NCI-H146 (cell line): Measurements from ENCODE around the gene PTEN.
"Not testable (repeated sequence)": the region's sequence is repeated elsewhere in the genome, so short reads cannot be mapped to it uniquely, and the experiment has no call there.

ENCODE experiments used
- DNase-seq: peaks from one replicate; lab custom pipeline; 2025; lab: John Stamatoyannopoulos, UW

PTEN gene

DNA sequence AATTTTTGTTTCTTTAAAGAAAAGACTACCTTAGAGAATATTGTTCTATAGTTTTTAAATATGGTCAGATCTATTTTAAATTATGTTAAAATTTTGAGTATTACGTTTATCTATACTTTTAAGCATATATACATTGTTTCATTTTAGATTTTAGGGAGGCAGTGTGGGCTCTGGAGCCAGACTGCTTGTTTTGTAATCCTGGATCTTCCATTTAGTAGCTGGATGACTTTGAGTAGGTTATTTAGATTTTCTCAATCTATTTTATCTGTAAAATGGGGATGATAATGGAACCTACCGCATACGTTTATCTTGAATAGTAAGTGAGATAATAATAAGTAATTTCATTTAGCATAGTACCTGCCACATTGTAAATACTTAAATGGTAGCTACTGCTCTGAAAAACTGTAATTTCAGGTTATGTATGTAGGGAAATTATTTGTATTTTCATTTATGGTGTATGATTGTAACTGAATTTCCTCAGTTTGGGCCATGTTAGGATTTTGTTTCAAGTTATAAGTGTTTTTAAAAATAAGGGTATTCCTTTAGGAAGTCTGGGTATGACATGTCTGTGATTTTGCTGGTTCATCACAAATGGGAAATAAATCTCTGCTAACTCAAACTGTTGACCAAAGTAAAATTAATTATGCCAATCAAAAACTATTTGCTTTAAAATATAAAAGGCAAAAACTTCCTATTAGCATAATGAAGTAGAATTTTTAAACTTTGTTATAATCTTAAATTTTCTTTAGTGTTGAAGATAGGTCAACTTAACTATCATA is 6.5 kb downstream of the PTEN start:
- DNase-seq = no peak

GRCh38 chr10:87872828-87873227 is 9.4 kb downstream of the PTEN start:
- no peak for DNase-seq

GRCh38 chr10:87873656-87874055 is 10.2 kb downstream of the PTEN start:
- no peak for DNase-seq

DNA sequence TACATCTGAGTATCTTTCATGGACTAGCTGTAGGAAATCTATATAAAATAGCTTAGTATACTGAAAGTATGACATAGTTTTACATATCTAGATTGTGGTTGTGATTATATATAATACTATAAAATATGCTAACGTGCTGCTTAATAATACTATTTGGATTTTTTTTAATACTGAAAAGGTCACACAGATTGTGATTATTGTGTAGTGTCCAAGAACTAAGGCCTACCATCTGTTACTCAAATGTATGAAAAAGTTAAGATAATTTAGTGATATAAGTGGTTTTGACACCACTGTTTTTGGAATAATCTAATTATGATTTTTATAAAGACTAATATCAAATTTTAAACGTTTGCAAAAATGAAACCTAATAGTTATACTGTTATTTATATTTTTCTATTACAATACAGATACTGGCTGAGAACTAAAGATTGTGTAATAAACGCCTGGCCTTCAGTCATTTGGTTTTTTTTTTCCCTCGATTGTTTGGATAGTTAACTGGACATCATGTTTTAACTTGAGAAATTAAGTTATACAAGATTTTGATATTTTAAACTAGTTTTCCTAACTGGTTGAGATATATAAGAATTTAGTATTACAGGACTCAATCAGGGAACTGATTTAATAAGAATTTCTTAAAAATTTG is 12.6 kb downstream of the PTEN start:
- no peak for DNase-seq

DNA sequence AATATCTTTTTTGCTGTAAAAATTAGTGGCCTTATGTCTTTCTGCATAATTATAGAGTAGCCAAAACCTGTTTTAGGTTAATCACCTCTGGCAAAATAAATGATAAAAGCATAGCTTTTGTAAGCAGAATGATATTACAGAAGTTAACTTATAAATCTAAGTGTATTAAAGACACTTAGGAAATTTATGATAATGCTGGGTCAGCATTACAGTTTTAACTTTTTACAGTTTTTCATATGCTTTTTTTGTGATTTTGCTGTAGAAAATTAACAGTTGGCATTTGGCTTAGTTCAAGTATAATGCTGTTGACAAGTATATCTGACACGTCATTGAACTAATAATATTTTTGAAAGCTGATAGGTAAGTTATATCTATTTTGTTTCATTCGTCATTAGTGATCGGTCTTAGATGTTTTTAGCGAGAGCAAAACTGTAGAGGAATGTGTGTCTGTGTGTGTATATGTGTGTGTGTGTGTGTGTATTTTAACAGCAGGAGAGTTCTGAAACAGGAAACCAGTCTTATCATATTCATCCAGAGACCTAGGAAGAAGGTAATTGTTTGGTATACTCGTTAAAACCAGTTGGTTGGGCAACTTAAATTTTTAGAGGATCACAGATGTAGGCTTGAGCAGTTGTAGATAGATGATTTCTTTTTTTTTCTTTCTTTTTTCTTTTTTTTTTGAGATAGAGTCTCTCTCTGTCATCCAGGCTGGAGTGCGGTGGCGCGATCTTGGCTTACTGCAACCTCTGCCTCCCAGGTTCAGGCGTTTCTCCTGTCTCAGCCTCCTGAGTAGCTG is 15.4 kb downstream of the PTEN start:
- peak; percentile 14 for DNase-seq

- DNase-seq = no peak
Measured at GRCh38 chr10:87880336-87880735, 16.9 kb downstream of the PTEN start.

DNA sequence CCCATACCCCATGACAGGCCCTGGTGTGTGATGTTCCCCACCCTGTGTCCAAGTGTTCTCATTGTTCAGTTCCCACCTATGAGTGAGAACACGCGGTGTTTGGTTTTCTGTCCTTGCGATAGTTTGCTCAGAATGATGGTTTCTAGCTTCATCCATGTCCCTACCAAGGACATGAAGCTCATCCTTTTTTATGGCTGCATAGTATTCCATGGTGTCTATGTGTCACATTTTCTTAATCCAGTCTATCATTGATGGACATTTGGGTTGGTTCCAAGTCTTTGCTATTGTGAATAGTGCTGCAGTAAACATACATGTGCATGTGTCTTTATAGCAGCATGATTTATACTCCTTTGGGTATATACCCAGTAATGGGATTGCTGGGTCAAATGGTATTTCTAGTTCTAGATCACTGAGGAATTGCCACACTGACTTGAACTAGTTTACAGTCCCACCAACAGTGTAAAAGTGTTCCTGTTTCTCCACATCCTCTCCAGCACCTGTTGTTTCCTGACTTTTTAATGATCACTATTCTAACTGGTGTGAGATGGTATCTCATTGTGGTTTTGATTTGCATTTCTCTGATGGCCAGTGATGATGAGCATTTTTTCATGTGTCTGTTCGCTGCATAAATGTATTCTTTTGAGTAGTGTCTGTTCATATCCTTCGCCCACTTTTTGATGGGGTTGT is 18.1 kb downstream of the PTEN start:
- not testable (repeated sequence) for DNase-seq

- DNase-seq = no peak
Measured at GRCh38 chr10:87882555-87883294, 19.3 kb downstream of the PTEN start.

DNA sequence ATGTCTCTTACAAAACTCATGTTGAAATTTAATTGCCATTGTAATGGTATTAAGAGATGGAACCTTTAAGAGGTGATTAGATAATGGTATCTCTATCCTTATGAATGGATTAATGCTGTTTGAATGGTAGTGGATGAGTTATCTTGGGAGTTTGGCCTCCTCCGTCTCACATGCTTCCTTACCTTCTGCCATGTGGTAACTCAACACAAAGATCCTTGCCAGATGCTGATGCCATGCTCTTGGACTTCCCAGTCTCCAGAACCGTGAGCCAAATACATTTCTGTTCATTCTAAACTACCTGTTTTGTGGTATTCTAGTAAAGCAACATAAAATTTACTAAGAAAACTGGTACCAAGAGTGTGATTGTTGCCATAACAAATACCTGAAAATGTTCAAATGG is 23.2 kb downstream of the PTEN start:
- no peak for DNase-seq

DNA sequence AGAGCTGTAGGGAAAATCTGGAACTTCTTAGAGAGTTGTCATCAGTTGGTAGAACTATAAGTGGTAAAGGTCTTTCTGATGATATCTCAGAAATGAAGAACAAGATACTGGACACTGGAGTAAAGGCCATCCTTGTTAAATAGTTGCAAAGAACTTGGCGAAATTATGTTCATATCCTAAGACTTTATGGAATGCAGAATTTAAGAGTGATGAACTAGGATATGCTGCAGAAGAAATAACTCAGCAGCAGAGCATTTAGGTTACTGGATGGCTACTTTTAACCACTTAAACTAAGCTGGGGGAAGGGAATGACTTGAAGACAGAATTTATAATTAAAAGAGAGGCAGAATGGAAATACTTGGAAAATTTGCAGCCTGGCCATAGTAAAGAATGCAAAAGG is 23.7 kb downstream of the PTEN start:
- no peak for DNase-seq

GRCh38 chr10:87887548-87888289 is 24.3 kb downstream of the PTEN start:
- DNase-seq = no peak

GRCh38 chr10:87895430-87895829 is 32.0 kb downstream of the PTEN start:
- DNase-seq = no peak

- peak; percentile 36 for DNase-seq
Measured at GRCh38 chr10:87896216-87896615, 32.8 kb downstream of the PTEN start.

GRCh38 chr10:87897957-87898356 is 34.5 kb downstream of the PTEN start:
- DNase-seq = not testable (repeated sequence)

GRCh38 chr10:87903396-87903795 is 40.0 kb downstream of the PTEN start:
- not testable (repeated sequence) for DNase-seq

DNA sequence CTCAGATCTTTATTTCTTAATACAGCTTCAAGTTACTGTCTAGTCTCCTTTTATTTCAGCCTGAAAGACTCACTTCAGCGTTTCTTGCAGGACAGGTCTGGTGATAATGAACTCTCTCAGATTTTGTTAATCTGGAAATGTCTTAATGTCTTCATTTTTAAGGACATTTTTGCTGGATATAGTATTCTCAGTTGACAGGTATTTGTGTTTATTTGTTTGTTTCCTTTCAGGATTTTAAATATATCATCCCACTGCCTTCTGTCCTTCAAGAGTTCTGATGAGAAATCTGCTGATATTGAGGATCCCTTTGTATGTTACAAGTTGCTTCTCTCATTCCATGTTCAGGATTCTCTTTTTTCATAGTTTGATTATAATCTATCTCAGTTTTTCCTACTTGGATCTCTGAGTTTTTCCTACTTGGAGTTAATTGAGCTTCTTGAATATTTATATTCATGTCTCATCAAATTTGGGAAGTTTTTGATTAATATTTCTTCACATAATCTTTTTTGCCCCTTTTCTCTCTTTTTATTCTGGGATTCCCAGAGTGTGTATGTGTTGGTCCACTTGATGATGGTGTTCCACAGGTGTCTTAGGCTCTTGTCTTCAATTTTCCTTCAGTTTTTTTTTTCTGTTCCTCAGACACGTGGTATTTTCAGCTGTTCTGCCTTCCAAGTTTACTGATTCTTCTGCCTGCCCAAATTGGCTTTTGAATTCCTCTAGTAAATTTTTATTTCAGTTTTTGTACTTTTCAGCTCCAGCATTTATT is 49.9 kb downstream of the PTEN start:
- DNase-seq = no peak

DNA sequence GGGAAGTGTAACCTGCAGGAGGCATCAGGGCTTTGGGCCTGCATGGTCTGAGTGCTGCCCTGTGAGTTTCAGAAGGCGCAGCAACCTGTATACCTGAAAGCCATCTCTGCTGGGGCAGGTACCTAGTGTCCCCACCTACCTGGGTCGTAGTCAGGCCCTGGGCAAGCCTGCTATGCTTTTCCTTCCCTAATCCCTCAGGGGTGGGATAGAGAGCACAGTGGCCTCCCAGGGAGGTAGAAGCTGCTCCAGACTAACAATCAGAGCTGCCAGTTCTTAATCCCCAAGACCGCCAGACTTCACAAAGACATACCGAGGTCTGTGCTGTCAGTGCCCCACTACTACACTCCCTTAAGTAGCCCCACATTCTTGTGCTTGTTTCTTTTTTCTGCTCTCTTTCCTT is 52.0 kb downstream of the PTEN start:
- no peak for DNase-seq

DNA sequence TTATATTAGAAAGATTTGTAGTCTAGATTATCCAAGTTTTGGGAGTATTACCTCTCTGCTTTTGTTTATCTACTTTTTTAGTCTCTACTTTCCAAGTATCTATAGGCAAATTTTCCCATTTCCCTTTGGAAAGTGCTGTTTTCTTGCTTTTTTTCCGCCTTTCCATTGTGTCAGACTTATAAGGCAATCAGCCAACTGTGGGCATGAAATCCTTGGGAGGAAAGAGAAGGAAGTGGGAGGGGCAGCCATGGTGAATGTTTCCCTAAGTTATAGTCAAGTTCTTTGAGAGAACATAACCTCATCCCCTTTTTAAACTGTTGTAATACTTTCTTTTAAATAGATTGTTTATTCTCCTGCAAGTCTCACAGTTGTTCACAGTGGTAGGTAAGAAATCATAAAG is 52.6 kb downstream of the PTEN start:
- no peak for DNase-seq

- DNase-seq = no peak
Measured at GRCh38 chr10:87916515-87916914, 53.1 kb downstream of the PTEN start.

DNA sequence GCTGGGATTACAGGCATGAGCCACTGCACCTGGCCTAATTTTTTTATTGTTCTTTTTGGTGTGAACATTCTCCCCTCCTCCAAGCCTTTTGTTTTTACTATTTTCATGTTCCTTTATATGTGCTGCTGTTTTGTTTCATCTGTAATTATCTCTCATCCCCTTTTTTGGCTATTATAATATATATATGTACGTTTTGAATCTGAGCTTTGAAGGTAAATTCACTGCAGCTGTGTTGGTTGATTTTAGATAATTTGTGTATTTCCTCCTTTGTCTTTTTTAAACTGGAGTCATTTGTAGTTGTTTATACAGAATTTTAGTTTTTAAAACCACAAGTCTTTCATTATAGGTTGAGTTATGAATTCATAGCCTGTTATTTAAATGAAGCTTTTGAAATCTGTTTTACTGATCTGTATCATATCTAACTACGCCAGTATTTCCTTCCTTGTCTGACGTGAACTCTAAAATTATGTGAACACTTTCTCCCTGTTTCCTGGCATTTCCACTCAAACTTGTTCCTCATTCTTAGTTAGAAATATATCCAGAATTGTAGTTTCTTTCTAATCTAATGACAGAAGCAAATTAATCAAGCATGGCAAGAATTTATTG is 54.9 kb downstream of the PTEN start:
- DNase-seq = no peak
